A673 (cell line): ENCODE measurements around the gene AVPR2. TPM values are rescaled to one million over a fixed set of nuclear protein-coding genes. Genes with fewer than 3 reads are reported as not detected.

ENCODE experiments used
- BruUV-seq: library from RNA; stranded (reverse); fragments of 400-500 nt; replicated peaks from 2 replicates; lab custom pipeline; 2021; lab: Mats Ljungman, UMichigan
- CTCF ChIA-PET: fragments of 300-600 bp; sonication (Branson Sonifier 250); formaldehyde crosslinking; loops from one replicate; lab custom pipeline; 2022; ENCODE audit warnings: antibody characterized with exemption; lab: Charles Lee
- POLR2A ChIA-PET: fragments of 300-600 bp; sonication (Branson Sonifier 250); formaldehyde crosslinking; loops from one replicate; lab custom pipeline; 2022; ENCODE audit warnings: antibody characterized with exemption; ENCODE audit not compliant: low non-redundant PET; lab: Charles Lee
- DNase-seq: peaks from one replicate; pipeline ENCODE4 v3.0.0-alpha.2; 2015; ENCODE audit warnings: low spot score
- H3K27ac ChIP-seq: fragments of 200-600 bp; sonication (generic); 2 replicates; pipeline ENCODE4 v1.5.1; 2016; ENCODE audit warnings: mixed run types, low read depth, mild to moderate bottlenecking, mixed read lengths, antibody characterized with exemption, low read length; ENCODE audit not compliant: poor library complexity, severe bottlenecking
- H3K27me3 ChIP-seq: fragments of 200-600 bp; sonication (generic); replicated peaks from 2 replicates; pipeline ENCODE4 v1.6.1; 2017; ENCODE audit warnings: mixed run types, low read depth, mild to moderate bottlenecking, mixed read lengths, antibody characterized with exemption, low read length; ENCODE audit not compliant: insufficient read depth, poor library complexity
- H3K36me3 ChIP-seq: fragments of 200-600 bp; sonication (generic); 2 replicates; pipeline ENCODE4 v1.6.1; 2016; ENCODE audit warnings: mixed run types, mild to moderate bottlenecking, mixed read lengths, antibody characterized with exemption, low read length; ENCODE audit not compliant: insufficient read depth, poor library complexity, severe bottlenecking
- H3K4me1 ChIP-seq: fragments of 200-600 bp; sonication (generic); 2 replicates; pipeline ENCODE4 v1.6.1; 2017; ENCODE audit warnings: mixed run types, mild to moderate bottlenecking, mixed read lengths, antibody characterized with exemption, low read length; ENCODE audit not compliant: insufficient read depth, poor library complexity, severe bottlenecking
- H3K4me3 ChIP-seq: fragments of 200-600 bp; sonication (generic); 2 replicates; pipeline ENCODE4 v1.5.1; 2016; ENCODE audit warnings: low read depth, mixed run types, mild to moderate bottlenecking, mixed read lengths, low read length; ENCODE audit not compliant: poor library complexity, severe bottlenecking
- H3K9me3 ChIP-seq: fragments of 200-600 bp; sonication (generic); 2 replicates; pipeline ENCODE4 v1.6.1; 2016; ENCODE audit warnings: mixed run types, low read depth, mild to moderate bottlenecking, mixed read lengths, antibody characterized with exemption, low read length; ENCODE audit not compliant: poor library complexity, severe bottlenecking
- EZH2 ChIP-seq: fragments of 200-600 bp; sonication (generic); IDR thresholded peaks from 2 replicates; pipeline ENCODE4 v1.6.1; 2017; ENCODE audit warnings: borderline replicate concordance, low read depth, mild to moderate bottlenecking, mixed read lengths, antibody characterized with exemption, low read length; ENCODE audit not compliant: poor library complexity, severe bottlenecking
- intact Hi-C: fragments of 100-400 bp; cut with micrococcal nuclease; formaldehyde crosslinking; loops from one replicate; pipeline ENCODE4 v1.10.0; 2022; ENCODE audit not compliant: unreplicated experiment
- total RNA-seq: library from RNA; stranded (reverse); gene quantifications from 2 replicates; pipeline ENCODE4 v1.2.3, GENCODE V29; 2021
- TF ChIP-seq, protein P1 (sequence below): fragments of 300-800, 200-600 bp; sonication (generic); conservative IDR thresholded peaks from 2 replicates; pipeline ENCODE4 v1.5.1; 2017; ENCODE audit warnings: low read depth, mild to moderate bottlenecking, antibody characterized with exemption, low read length, moderate library complexity, mixed read lengths

AVPR2 gene
- total RNA-seq, 1 experiment from 2014 or later, result not detected

DNA sequence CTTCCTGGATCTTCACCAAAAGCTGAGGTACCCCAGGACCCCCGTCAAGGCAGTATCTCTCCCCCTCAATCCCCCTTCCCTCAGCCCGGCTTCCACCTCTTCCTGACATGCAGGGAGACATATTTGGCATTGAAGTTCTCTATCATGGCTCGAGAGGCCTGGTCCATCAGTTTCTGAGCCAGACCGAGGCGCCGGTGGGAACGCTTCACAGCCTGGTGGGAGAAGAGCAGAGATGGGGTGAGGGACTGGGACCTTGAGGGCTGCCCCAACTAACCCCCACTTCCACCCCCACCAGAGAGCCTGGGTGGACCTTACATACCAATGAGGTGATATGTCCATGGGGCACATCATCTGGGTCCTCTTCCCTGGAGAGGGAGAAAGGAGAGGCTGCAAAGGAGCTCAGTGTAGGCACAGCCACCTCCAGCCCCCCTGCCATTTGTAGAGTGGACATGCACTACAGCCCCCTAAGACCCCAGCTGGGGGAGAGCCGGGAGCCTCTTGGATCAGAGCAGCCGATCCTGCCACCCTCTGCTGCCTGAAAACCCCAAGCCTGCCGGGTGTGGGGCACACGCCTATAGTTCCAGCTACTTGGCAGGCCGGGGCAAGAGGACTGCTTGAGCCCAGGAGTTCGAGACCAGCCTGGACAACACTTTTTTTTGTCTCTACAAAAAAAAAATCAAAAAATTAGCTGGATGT is 27.9 kb downstream of the AVPR2 start:
- CTCF ChIA-PET, result interaction anchor here (0.5 kb wide), 1 partner anchor 609 kb away, joined by 3 read pairs; no protein-coding TSS in a partner anchor
- BruUV-seq, result no TSS peak
- POLR2A ChIA-PET, result no interaction called here

DNA sequence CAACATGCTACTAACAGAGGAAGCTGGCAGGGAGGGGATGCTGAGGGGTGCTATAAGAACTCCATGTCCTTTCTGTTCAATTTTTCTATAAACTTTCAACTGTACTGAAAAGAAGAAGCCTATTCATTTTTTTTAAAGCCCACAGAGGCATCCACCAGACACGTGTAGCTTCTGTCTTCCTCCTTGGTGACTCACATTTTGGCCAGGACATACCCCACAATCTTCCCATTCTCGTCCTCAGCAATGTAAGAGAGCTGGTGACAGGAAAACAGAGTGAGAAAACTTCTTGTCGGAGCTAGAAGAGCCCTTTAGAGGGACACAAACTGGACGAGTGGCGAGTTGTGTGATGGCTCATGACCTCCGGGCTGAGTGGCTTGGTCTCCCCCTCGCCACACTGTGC is 29.3 kb downstream of the AVPR2 start:
- no peak overlapping the region for H3K27ac ChIP-seq
- no peaks in the 10 kb centered on the region for H3K4me1 ChIP-seq
- H3K9me3 ChIP-seq, result no peaks in the 10 kb centered on the region
- peak overlapping the region; percentile 60 for H3K4me3 ChIP-seq
- DNase-seq, result no peak
- no peak for TF ChIP-seq EZH2
- TF ChIP-seq, protein P1, sequence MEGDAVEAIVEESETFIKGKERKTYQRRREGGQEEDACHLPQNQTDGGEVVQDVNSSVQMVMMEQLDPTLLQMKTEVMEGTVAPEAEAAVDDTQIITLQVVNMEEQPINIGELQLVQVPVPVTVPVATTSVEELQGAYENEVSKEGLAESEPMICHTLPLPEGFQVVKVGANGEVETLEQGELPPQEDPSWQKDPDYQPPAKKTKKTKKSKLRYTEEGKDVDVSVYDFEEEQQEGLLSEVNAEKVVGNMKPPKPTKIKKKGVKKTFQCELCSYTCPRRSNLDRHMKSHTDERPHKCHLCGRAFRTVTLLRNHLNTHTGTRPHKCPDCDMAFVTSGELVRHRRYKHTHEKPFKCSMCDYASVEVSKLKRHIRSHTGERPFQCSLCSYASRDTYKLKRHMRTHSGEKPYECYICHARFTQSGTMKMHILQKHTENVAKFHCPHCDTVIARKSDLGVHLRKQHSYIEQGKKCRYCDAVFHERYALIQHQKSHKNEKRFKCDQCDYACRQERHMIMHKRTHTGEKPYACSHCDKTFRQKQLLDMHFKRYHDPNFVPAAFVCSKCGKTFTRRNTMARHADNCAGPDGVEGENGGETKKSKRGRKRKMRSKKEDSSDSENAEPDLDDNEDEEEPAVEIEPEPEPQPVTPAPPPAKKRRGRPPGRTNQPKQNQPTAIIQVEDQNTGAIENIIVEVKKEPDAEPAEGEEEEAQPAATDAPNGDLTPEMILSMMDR, result no peak
- ChIA-PET CTCF (no interaction called here), POLR2A (no interaction called here)
- BruUV-seq, result TSS peak; percentile 43
- H3K27me3 ChIP-seq, result no peaks in the 10 kb centered on the region
- H3K36me3 ChIP-seq, result no peaks in the 10 kb centered on the region
- intact Hi-C loops, result no loop called here

More for the DNA sequence above, 27.9 kb downstream of the AVPR2 start:
- no peaks in the 10 kb centered on the region for H3K4me1 ChIP-seq
- no peak overlapping the region for H3K4me3 ChIP-seq
- H3K36me3 ChIP-seq, result no peaks in the 10 kb centered on the region
- no peak for DNase-seq
- H3K9me3 ChIP-seq, result no peaks in the 10 kb centered on the region
- H3K27me3 ChIP-seq, result no peaks in the 10 kb centered on the region
- intact Hi-C loops, result no loop called here
- TF ChIP-seq EZH2, result no peak
- TF ChIP-seq, protein P1, result no peak
- no peak overlapping the region for H3K27ac ChIP-seq

DNA sequence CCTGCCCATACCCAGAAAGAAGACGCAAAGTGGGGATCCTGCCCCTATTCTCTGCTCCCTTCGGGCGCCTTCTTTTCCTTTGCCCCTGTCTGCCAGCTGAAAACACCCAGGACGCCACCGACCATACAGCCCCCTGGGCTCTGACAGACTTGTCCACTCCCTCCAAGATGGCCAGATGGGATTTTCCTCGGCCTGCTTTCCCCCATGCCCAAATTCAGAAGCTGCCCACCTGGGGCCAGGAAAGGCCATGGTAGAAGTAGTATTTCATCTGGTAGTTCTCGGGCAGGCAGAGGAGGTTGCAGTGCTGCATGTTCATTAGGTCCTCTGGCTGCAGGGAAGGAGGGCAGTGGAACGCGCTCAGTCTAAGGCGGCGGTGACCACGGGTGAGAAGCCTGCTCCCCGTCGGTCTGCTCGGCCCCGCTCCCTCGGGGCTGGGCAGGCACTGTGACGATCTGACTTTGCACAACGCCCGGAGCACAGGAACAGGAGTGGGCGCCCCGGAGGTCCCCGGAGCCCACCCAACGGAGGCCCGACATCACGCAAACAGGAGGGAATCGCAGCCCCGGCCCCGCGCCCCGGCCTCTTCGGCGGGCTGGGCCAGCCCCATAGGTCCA is 29.8 kb downstream of the AVPR2 start:
- intact Hi-C loops, result no loop called here
- no TSS peak for BruUV-seq
- Histone ChIP-seq H3K36me3 (no peaks in the 10 kb centered on the region), H3K27ac (peak overlapping the region; percentile 76), H3K4me1 (no peaks in the 10 kb centered on the region), H3K27me3 (no peaks in the 10 kb centered on the region), H3K9me3 (no peaks in the 10 kb centered on the region), H3K4me3 (peak overlapping the region; percentile 60)
- ChIA-PET POLR2A (interaction anchor here (0.6 kb wide), 1 partner anchor 163 kb away, joined by 3 read pairs; the partner anchor contains the start of gene MECP2), CTCF (no interaction called here)
- TF ChIP-seq, protein P1, result no peak
- TF ChIP-seq EZH2, result no peak
- no peak for DNase-seq
